ENCODE results near the gene KRTAP19-1. TPM values are rescaled to one million over a fixed set of nuclear protein-coding genes. Genes with fewer than 3 reads are reported as not detected.
A peak's percentile ranks its signal among the peaks of the same experiment; 100 is the strongest.

The KRTAP19-1 gene
- total RNA-seq, 1 experiment from 2014 or later = not detected

DNA sequence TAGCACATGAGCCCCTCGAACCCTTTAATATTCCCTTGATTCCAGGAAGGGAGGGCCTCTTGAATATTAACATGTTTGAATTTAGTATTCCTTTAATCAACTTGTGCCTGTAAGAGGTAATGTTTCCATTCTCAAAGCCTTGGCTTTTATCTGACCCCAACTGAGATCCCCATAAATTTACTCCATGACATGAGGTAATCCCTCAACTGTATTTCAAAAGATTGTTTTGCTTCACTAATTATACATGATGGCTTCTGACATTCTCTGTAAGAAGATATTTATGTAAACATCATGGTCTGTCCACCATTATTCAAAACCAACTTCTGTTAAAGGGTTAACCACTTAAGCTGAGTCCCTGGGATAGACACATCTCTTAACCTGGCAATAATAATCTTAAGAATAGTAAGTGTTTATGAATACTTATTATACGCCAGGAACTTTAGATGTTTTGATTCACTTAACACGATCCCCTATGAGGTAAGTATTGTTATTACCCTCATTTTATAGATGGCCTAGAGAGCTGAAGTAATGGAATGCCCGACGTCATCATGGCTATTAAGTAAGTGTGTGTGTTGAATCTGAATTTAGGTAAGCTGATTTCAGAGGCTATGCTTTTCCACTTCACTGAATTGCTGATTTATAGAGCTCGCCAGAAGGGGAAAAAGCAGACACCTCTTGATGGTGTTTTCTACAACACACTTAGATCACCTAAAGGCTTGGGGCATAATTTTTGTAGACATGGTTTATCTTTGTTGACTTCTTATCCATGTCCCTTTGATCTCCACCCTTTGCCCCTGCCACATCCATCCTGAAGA lies 11.1 kb downstream of the KRTAP19-1 start:
- H3K27me3 ChIP-seq (ENCODE audit: insufficient read depth, low read depth) = no peaks in the 10 kb centered on the region
- H3K79me2 ChIP-seq (ENCODE audit: low read depth) = no peaks in the 10 kb centered on the region
- H3F3A ChIP-seq (ENCODE audit: insufficient read depth, low read depth) = no peaks in the 10 kb centered on the region
- intact Hi-C loops (cut with micrococcal nuclease; ENCODE audit: unreplicated experiment) = no loop called here
- H4K20me1 ChIP-seq (ENCODE audit: insufficient read depth) = no peaks in the 10 kb centered on the region
- H3K9me2 ChIP-seq (ENCODE audit: insufficient read depth) = no peaks in the 10 kb centered on the region
- H3K4me3 ChIP-seq = no peak overlapping the region
- no peak overlapping the region for H2AFZ ChIP-seq
- TF ChIP-seq, protein P1, sequence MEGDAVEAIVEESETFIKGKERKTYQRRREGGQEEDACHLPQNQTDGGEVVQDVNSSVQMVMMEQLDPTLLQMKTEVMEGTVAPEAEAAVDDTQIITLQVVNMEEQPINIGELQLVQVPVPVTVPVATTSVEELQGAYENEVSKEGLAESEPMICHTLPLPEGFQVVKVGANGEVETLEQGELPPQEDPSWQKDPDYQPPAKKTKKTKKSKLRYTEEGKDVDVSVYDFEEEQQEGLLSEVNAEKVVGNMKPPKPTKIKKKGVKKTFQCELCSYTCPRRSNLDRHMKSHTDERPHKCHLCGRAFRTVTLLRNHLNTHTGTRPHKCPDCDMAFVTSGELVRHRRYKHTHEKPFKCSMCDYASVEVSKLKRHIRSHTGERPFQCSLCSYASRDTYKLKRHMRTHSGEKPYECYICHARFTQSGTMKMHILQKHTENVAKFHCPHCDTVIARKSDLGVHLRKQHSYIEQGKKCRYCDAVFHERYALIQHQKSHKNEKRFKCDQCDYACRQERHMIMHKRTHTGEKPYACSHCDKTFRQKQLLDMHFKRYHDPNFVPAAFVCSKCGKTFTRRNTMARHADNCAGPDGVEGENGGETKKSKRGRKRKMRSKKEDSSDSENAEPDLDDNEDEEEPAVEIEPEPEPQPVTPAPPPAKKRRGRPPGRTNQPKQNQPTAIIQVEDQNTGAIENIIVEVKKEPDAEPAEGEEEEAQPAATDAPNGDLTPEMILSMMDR (conservative IDR thresholded peaks at IDR 0.05) = no peak
- TF ChIP-seq EZH2 (IDR thresholded peaks at IDR 0.05; ENCODE audit: low read depth) = no peak
- no peak overlapping the region for H3K4me2 ChIP-seq
- no peak for DNase-seq
- no peaks in the 10 kb centered on the region for H3K9me3 ChIP-seq (ENCODE audit: insufficient read depth, low read depth)
- no TSS peak for BruUV-seq (replicated peaks)
- no peak overlapping the region for H3K27ac ChIP-seq
- ChIA-PET POLR2A (ENCODE audit: unreplicated experiment) (no interaction called here), CTCF (no interaction called here)
- no peaks in the 10 kb centered on the region for H3K4me1 ChIP-seq (replicated peaks; ENCODE audit: insufficient read depth)
- H3K36me3 ChIP-seq (ENCODE audit: low read depth) = no peaks in the 10 kb centered on the region

DNA sequence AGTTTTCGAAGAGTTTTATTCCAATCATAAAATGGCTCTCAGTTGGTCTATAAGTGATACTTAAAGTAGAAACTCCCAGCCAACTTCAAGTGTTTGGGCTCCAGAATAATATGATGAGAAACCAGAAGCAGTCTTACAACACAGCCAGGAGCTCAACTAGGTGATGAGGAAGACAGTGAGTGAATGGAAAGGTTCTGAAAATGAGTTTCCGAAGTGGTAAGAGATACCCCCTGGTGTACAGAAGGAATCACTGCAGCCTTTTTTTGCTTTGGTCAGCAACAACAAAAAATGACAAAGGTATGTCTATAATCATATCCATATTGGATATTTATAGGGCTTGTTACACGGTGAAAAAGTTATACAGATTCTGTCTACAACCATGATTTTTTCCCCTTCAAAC lies 16.5 kb downstream of the KRTAP19-1 start:
- H3K4me1 ChIP-seq (replicated peaks; ENCODE audit: insufficient read depth) = no peaks in the 10 kb centered on the region
- H4K20me1 ChIP-seq (ENCODE audit: insufficient read depth) = no peaks in the 10 kb centered on the region
- H3K9me3 ChIP-seq (ENCODE audit: insufficient read depth, low read depth) = no peaks in the 10 kb centered on the region
- intact Hi-C loops (cut with micrococcal nuclease; ENCODE audit: unreplicated experiment) = no loop called here
- no peak overlapping the region for H3K4me2 ChIP-seq
- H3F3A ChIP-seq (ENCODE audit: insufficient read depth, low read depth) = no peaks in the 10 kb centered on the region
- no peak overlapping the region for H3K4me3 ChIP-seq
- no peak overlapping the region for H2AFZ ChIP-seq
- TF ChIP-seq, protein P1 (conservative IDR thresholded peaks at IDR 0.05) = peak; percentile 48
- TF ChIP-seq EZH2 (IDR thresholded peaks at IDR 0.05; ENCODE audit: low read depth) = no peak
- no peak overlapping the region for H3K27ac ChIP-seq
- H3K27me3 ChIP-seq (ENCODE audit: insufficient read depth, low read depth) = no peaks in the 10 kb centered on the region
- H3K36me3 ChIP-seq (ENCODE audit: low read depth) = no peaks in the 10 kb centered on the region
- POLR2A ChIA-PET (ENCODE audit: unreplicated experiment) = no interaction called here
- CTCF ChIA-PET = no interaction called here
- no peaks in the 10 kb centered on the region for H3K79me2 ChIP-seq (ENCODE audit: low read depth)
- H3K9me2 ChIP-seq (ENCODE audit: insufficient read depth) = no peaks in the 10 kb centered on the region
- no TSS peak for BruUV-seq (replicated peaks)
- no peak for DNase-seq

DNA sequence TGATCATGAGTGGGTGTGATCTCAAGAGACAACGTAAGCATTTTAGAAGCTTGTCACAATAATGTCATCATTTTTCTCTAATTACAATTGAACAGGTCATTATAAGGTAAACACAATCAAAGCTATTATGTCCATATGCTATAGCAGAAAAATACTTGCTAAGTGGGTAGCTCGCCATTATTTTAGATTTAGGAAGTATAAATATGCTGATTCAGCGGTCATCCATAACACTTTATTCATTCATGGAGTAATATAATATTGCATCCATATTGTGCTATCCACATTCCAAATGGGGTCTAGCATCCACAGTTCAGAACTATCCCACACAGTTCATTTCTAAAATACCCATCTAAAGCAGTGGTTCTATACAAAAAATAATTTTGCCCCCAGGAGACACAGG lies 31.7 kb downstream of the KRTAP19-1 start:
- no peaks in the 10 kb centered on the region for H3K36me3 ChIP-seq (ENCODE audit: low read depth)
- no peaks in the 10 kb centered on the region for H3K27me3 ChIP-seq (ENCODE audit: insufficient read depth, low read depth)
- H3K4me3 ChIP-seq = no peak overlapping the region
- no peaks in the 10 kb centered on the region for H3F3A ChIP-seq (ENCODE audit: insufficient read depth, low read depth)
- ChIA-PET CTCF (no interaction called here), POLR2A (ENCODE audit: unreplicated experiment) (no interaction called here)
- no TSS peak for BruUV-seq (replicated peaks)
- no peak overlapping the region for H3K27ac ChIP-seq
- no peaks in the 10 kb centered on the region for H3K79me2 ChIP-seq (ENCODE audit: low read depth)
- no peaks in the 10 kb centered on the region for H3K4me1 ChIP-seq (replicated peaks; ENCODE audit: insufficient read depth)
- DNase-seq = no peak
- TF ChIP-seq EZH2 (IDR thresholded peaks at IDR 0.05; ENCODE audit: low read depth) = no peak
- TF ChIP-seq, protein P1 (conservative IDR thresholded peaks at IDR 0.05) = no peak
- H2AFZ ChIP-seq = no peak overlapping the region
- H3K9me2 ChIP-seq (ENCODE audit: insufficient read depth) = no peaks in the 10 kb centered on the region
- intact Hi-C loops (cut with micrococcal nuclease; ENCODE audit: unreplicated experiment) = no loop called here
- H3K9me3 ChIP-seq (ENCODE audit: insufficient read depth, low read depth) = no peaks in the 10 kb centered on the region
- H4K20me1 ChIP-seq (ENCODE audit: insufficient read depth) = no peaks in the 10 kb centered on the region
- H3K4me2 ChIP-seq = no peak overlapping the region

Measured in PC-9 (cell line).